Right kidney (tissue), 1 donor: ENCODE data around the gene DOCK2.

Source experiments
- DNase-seq: peaks from one replicate; pipeline ENCODE4 v3.0.0-alpha.2; 2016

Gene DOCK2

DNA sequence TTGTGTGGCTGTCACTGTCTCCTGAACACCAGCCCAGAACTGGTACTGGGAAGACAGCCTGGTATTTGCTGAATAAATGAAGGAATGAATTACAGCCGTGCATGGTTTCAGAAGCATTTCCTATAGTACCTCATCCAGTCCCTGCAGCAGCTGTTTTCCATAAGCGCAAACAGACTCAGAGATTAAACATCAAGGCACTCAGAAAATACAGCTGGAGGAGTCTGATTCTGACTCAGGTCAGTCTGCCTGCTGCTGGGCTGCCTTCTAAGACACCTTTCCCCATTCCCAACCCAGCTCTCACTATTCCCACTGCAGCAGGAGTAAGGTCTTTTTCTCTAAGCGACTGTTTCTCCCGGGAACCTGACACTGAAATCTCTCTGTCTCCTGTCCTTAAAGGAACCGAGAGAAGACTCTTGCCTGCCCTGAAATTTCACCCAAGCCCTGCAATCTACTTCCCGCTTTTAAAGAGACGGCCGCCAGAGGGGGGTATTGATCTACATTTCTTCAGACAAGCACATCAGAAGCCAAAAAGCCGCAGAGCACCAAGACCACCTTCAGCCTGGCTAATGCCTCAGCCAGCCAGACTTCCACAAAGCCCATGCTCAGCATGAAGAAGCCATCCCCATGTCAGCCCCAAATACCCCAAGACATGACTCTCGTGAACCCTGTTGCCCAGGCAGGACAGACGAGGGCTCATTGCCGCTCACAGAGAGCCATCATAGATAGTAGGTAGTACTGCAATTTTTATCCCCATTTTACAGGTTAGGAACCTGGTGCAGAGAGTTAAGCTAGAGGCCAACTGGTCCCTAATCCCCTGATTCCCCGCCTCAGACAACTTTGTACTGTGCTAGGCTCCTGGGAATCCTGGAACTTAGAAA lies 463.2 kb downstream of the DOCK2 start:
- peak; percentile 68 for DNase-seq

DNA sequence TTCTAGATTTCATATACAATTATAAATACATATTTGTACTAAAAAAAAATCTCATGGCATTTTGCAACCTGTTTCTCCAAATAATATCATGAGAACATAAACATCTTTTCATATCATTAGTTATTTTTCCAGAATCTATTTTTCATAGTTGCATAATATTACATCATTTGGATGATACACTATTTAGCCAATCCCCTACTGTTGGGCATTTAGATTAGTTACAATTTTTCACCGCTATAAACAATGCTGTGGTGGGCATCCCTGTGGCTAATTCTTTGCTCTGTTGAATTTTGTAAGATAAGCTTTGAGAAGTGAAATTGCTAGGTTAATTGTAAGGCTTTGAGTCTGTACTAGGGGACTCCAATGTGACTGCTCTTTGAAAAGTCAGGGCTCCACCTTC lies 466.4 kb downstream of the DOCK2 start:
- no peak for DNase-seq

- no peak for DNase-seq
Measured at GRCh38 chr5:170104299-170104698, 467.2 kb downstream of the DOCK2 start.

DNA sequence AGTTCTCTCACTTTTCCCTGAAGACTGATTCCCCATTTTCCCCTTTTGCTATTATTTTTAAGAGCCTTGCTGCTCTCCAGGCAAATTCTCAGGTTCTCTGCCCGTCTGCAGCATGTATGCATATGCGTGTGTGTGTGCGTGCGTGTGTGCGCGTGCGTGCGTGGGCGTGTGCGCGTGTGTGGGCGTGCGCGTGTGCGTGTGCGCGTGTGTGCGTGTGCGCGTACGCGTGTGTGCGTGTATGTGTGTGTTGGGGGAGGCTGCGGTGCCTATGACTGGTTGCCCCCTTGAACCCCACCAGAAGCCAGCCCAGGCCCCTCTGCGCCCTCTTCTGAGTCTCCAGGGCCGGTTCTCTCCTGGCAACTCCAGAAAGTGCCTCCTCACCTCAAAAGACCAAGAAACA lies 467.6 kb downstream of the DOCK2 start:
- no peak for DNase-seq

DNA sequence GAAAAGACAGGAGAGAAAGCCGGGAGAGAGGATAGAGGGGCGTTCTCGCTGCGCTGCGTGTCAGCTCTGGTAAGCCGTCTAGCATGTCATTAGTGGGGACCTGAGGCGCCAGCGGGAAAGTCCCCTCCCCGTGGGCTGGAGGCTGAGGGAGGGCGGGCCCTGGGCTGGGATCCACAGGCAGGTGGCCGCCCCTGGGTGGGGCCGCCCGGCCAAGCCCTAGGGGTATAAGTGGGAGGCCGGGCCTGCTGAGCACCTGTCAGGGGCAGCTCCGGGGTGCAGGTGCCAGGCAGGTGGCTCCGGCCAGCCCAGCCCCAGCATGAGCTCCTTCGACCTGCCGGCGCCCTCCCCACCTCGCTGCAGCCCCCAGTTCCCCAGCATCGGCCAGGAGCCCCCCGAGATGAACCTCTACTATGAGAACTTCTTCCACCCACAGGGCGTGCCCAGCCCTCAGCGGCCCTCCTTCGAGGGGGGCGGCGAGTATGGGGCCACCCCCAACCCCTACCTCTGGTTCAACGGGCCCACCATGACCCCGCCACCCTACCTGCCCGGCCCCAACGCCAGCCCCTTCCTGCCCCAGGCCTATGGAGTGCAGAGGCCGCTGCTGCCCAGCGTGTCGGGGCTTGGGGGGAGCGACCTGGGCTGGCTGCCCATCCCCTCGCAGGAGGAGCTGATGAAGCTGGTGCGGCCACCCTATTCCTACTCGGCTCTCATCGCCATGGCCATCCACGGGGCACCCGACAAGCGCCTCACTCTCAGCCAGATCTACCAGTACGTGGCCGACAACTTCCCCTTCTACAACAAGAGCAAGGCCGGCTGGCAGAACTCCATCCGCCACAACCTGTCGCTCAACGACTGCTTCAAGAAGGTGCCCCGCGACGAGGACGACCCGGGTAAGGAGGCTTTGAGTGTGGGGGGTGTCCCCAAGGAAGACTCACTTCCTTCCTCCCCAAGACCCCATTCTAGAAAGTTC lies 468.9 kb downstream of the DOCK2 start, which contains the start of gene FOXI1:
FOXI1 (plus strand) TSS at position 256 of the 970 bp plus-strand sequence; CDS start at position 317, 61 bp downstream.
- DNase-seq = no peak

DNA sequence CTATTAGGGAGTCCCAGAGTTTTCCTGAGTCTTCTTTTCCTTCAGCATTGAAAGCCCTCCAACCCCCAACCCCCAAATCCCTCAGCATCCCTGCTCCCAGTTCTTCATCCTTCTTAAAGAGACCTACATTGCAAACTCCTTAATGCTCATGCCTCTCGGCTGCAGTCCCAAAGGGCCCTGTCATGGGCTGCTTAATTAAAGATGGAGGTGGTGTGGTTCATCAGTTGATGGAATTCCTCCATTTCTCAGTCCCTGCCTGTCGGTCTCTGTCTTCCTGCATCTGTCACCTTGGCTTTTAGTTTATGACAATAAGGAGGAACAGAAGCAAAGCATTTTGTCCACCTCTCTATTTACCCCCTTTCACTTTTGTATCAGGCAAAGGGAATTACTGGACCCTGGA lies 470.6 kb downstream of the DOCK2 start:
- no peak for DNase-seq

DNA sequence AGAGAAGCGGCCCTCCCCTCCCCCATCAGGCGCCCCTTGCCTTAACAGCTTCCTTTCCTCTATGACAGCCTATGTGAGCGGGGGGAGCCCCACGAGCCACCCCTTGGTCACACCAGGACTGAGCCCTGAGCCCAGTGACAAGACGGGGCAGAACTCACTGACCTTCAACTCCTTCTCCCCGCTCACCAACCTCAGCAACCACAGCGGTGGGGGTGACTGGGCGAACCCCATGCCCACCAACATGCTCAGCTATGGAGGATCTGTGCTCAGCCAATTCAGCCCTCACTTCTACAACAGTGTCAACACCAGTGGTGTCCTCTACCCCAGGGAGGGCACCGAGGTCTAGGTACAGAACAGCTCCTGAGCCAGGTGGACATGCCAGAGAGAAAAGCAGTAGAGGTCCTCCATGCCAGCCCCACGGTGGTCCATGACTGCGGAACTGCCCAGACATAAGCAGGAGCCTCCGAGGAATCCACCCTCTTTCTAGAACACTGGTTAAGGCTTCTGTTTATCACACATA lies 471.3 kb downstream of the DOCK2 start:
- DNase-seq = no peak

DNA sequence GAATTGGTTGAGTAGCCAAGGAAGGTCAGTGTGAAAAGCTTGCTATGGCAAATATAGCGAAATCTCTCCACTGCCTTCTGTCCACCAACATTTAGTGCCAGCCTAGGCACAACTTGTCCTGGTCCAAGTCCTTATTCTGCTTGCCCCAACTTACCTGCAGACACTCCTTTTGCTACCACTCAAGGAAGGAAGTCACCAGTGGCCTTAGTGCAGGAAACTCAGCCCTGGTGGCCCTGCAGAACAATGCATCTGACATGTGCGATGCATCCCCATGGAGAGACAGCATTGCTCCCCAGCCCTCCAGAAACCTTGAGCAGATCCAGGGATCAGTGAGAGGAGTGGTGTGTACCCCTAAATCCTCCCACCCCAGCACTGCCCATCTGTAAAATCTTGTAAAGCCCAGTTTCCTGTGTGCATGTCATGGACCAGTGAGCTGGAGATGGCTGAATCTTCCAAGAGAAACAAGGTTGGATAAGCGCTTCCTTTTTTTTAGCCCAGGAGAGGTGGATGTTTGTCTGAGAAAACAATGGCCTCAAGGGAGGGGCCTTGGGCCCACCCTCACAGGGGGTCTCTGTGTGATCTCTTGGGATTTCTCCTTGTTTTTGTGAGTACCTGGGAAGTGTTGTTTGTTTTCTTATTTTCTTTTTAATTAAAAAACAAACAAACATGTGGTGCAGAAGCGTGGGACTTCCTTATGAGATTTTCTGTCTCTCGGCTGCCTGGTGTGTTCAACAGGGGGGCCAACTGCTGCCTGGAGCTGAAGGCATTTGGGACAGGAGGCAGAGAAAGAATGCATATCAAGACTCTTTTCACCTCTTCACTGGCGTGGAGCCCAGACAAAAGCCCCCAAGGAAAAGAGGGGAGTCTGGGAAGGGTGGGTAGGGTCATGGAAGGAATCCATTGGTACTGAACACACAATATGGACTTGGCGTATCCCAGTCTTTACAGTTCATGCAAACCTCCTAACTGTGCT lies 472.3 kb downstream of the DOCK2 start:
- DNase-seq = no peak

GRCh38 chr5:170110403-170111087 lies 473.5 kb downstream of the DOCK2 start:
- no peak for DNase-seq

DNA sequence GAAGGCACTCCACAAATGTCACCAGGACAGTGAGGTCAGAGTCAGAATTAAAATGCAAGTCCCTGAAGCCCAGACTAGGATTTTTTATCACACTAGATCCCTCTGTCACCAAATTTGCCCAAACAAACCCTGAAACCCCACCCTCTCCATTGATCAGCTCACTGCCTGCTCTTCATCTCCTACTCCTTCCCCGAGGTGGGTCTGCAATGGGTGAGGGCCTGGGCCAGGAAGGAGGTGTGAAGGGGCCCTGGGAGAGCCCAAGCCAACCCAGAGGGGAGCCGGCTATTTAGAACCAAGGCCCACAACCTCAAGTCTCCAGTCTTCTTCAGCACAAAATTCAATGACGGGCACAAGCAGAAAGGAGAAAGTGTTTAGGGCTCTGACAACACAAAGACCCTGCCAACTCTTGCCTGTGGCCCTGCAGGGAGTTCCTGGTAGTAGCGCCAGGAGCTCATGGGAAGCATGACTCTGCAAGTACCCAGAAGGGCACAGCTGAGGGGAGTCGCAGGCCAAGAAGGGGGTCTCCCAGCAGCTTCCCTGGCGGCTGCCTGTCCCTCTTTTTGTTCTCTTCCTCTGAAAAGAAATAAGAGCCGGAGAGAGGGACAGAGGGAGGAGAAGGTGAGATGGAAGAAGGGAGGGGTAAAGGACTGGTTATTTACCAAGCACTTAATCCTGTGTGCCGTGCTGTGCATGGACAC lies 474.2 kb downstream of the DOCK2 start:
- no peak for DNase-seq

- no peak for DNase-seq
Measured at GRCh38 chr5:170112876-170113521, 475.9 kb downstream of the DOCK2 start.

GRCh38 chr5:170113522-170113900 lies 476.4 kb downstream of the DOCK2 start:
- DNase-seq = no peak

- no peak for DNase-seq
Measured at GRCh38 chr5:170114271-170114670, 477.2 kb downstream of the DOCK2 start.

DNA sequence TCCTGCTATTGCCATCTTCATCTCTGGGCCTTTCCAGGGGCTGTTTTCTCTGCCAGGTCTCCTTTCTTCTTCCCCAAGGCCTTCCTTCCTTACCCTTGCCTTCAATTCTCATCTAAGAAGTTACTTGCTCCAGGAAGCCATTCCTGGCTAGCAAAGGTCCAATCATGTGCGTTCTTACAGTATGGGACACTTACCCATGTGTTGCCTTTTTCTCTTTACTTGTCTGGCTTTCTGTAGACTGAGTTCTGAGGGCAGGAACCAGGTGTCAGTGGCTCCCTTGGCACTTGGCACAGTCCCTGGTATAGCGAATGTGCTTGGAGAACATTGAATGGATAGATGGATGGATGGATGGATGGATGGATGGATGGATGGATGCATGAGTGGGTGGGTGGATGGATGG lies 478.9 kb downstream of the DOCK2 start:
- no peak for DNase-seq

- no peak for DNase-seq
Measured at GRCh38 chr5:170117736-170118135, 480.7 kb downstream of the DOCK2 start.

- DNase-seq = no peak
Measured at GRCh38 chr5:170120576-170120975, 483.5 kb downstream of the DOCK2 start.

DNA sequence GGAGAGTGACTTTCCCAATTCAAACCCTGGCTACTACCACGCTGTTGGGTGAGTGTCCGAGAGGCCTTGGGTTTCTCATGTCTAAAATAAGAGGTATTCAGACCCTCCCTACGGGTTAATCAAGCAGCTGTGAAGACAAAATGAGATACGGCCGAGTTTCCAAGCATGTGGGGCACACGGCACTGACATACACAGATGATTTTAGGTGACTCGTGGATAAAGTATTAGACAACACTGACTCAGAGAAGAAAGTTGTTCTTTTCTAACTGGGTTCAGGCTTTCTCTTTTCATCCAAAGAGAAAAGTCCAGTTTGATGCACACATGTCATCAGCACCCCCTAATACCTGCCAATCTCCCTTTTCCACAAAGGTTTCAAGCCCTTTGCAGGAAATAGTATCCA lies 484.2 kb downstream of the DOCK2 start:
- no peak for DNase-seq

DNA sequence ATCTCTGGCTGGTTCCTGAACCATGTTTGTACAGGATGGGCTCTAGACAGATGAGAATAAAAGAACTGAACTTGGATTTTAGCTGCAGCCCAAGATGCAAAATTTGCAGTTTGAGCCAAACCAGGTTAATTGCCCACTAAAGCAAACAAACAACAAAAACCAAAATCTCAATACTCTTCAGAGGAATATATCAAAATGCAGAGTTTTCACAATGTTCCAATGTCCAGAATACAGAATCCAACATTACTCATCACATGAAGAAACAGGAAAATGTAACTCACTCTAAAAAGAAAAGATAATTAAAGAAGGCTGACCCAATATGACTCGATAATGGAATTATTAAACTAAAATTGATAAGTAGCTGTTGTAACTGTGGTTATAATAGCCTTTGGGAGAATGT lies 489.0 kb downstream of the DOCK2 start:
- DNase-seq = no peak

DNA sequence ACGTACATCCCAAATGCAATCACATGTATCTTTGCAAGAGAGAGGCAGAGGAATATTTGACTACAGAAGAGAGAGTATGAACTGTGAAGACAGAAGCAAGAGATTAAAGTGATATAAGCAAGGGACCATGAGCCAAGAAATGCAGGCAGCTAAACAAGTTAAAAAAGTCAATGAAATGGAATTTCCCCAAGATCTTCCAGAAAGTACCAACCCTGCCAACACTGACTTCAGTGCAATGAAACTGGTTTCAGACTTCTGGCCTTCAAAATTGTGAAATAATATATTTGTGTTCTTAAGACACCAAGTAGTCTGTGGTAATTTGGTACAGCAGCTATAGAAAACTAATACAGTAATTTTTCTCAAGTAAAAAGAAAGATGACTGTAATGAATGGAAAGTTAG lies 489.6 kb downstream of the DOCK2 start:
- no peak for DNase-seq

- DNase-seq = no peak
Measured at GRCh38 chr5:170131235-170131634, 494.2 kb downstream of the DOCK2 start.
